Ishikawa (cell line): Measurements from ENCODE around the gene TCTN2.

Experiments
- CEBPB ChIP-seq: IDR thresholded peaks from 2 replicates; pipeline ENCODE4 v1.6.1; 2012
- CREB1 ChIP-seq: IDR thresholded peaks from 2 replicates; pipeline ENCODE4 v1.6.1; 2012; ENCODE audit warnings: low read depth
- EP300 ChIP-seq: IDR thresholded peaks from 2 replicates; pipeline ENCODE4 v1.6.1; 2012; ENCODE audit warnings: borderline replicate concordance
- FOXM1 ChIP-seq: IDR thresholded peaks from 2 replicates; pipeline ENCODE4 v1.6.1; 2012; ENCODE audit warnings: low read depth, borderline replicate concordance
- RAD21 ChIP-seq: IDR thresholded peaks from 2 replicates; pipeline ENCODE4 v1.6.1; 2012; ENCODE audit warnings: low read depth
- REST ChIP-seq: IDR thresholded peaks from 2 replicates; pipeline ENCODE4 v1.6.1; 2012; ENCODE audit warnings: low read depth, mild to moderate bottlenecking
- TAF1 ChIP-seq: IDR thresholded peaks from 2 replicates; pipeline ENCODE4 v1.6.1; 2012; ENCODE audit warnings: low read depth, mild to moderate bottlenecking
- TCF12 ChIP-seq: IDR thresholded peaks from 2 replicates; pipeline ENCODE4 v1.6.1; 2012; ENCODE audit warnings: low read depth
- ZBTB7A ChIP-seq: IDR thresholded peaks from 2 replicates; pipeline ENCODE4 v1.6.1; 2012; ENCODE audit warnings: low read depth

GRCh38 chr12:123727878-123728277 is 57.0 kb downstream of the TCTN2 start:
- TF ChIP-seq RAD21 (no peak), CEBPB (no peak), TCF12 (no peak), REST (no peak), TAF1 (no peak), FOXM1 (no peak), CREB1 (no peak), ZBTB7A (no peak), EP300 (no peak)
